CD4-positive, alpha-beta memory T cell (primary cell): Measurements from ENCODE around the gene HOXB4. TPM values are rescaled to one million over a fixed set of nuclear protein-coding genes. Genes with fewer than 3 reads are reported as not detected.

Experiments
- CTCF ChIA-PET: fragments of 350-600 bp; sonication (Branson Sonifier 250); formaldehyde crosslinking; loops from one replicate; lab custom pipeline; 2021; ENCODE audit warnings: inconsistent platforms; ENCODE audit not compliant: partially characterized antibody; lab: Charles Lee
- POLR2A ChIA-PET: fragments of 350-600 bp; sonication (Branson Sonifier 250); formaldehyde crosslinking; loops from one replicate; lab custom pipeline; 2021; ENCODE audit not compliant: partially characterized antibody; lab: Charles Lee
- DNase-seq, 5 donors: peaks; one replicate each; pipeline versions ENCODE4 v3.0.0 to v3.0.0-alpha.2; 2020 to 2022; ENCODE audit warnings: mixed read lengths in 1 of 5
- H3K27ac ChIP-seq: one replicate; pipeline ENCODE4 v1.7.0; 2013; ENCODE audit warnings: low read depth, low read length
- H3K27me3 ChIP-seq: 2 replicates; pipeline ENCODE4 v1.7.0; 2013; ENCODE audit warnings: mild to moderate bottlenecking, low read length, moderate library complexity; ENCODE audit not compliant: insufficient read depth
- H3K36me3 ChIP-seq: 2 replicates; pipeline ENCODE4 v1.7.0; 2013; ENCODE audit warnings: mild to moderate bottlenecking, low read length, moderate library complexity; ENCODE audit not compliant: insufficient read depth
- H3K4me1 ChIP-seq: 2 replicates; pipeline ENCODE4 v1.7.0; 2013; ENCODE audit warnings: mild to moderate bottlenecking, low read length, moderate library complexity; ENCODE audit not compliant: insufficient read depth
- H3K4me3 ChIP-seq, 2 donors: one replicate each; pipeline ENCODE4 v1.7.0; 2013; ENCODE audit warnings: low read length in 2 of 2, mild to moderate bottlenecking in 1 of 2
- H3K9me3 ChIP-seq, 2 donors: one replicate each; pipeline ENCODE4 v1.7.0; 2013; ENCODE audit warnings: low read length in 2 of 2, control low read depth in 1 of 2; ENCODE audit not compliant: control insufficient read depth in 1 of 2
- H3K27ac Mint-ChIP-seq, 7 donors: one replicate each; pipeline ENCODE4 v1.8.0; 2020 to 2021; ENCODE audit warnings: mixed read lengths in 7 of 7, mild to moderate bottlenecking in 6 of 7, inconsistent platforms in 3 of 7, moderate library complexity in 3 of 7
- H3K27me3 Mint-ChIP-seq, 2 donors: one replicate each; pipeline ENCODE4 v1.8.0; 2020 to 2021; ENCODE audit warnings: mixed read lengths in 2 of 2
- H3K36me3 Mint-ChIP-seq, 2 donors: one replicate each; pipeline ENCODE4 v1.8.0; 2020 to 2021; ENCODE audit warnings: mixed read lengths in 2 of 2, inconsistent platforms in 1 of 2, mild to moderate bottlenecking in 1 of 2
- H3K4me1 Mint-ChIP-seq, 4 donors: one replicate each; pipeline ENCODE4 v1.8.0; 2020 to 2021; ENCODE audit warnings: mixed read lengths in 4 of 4, mild to moderate bottlenecking in 1 of 4
- H3K4me3 Mint-ChIP-seq, 8 donors: one replicate each; pipeline ENCODE4 v1.8.0; 2020 to 2021; ENCODE audit warnings: mixed read lengths in 8 of 8, mild to moderate bottlenecking in 7 of 8, moderate library complexity in 6 of 8, inconsistent platforms in 3 of 8
- H3K9me3 Mint-ChIP-seq, 8 donors: one replicate each; pipeline ENCODE4 v1.8.0; 2020 to 2021; ENCODE audit warnings: mixed read lengths in 8 of 8, mild to moderate bottlenecking in 5 of 8, inconsistent platforms in 3 of 8, moderate library complexity in 1 of 8
- intact Hi-C: fragments of 100-400 bp; cut with micrococcal nuclease; formaldehyde crosslinking; loops from one replicate; pipeline ENCODE4 v1.15.1; 2023
- polyA plus RNA-seq, 2 donors: library from polyadenylated mRNA; unstranded; fragments of 300-500 nt; fragmentation: Illumina TruSeq; gene quantifications; one replicate each; pipeline ENCODE4 v1.2.3, GENCODE V29; 2021
- total RNA-seq, 2 experiments: library from RNA; stranded (reverse); gene quantifications; one replicate each; pipeline ENCODE4 v1.2.3, GENCODE V29; 2021

The HOXB4 gene
- total and polyA plus RNA-seq, 4 experiments from 2014 or later: 0.11 to 4.5 (median 1.6) TPM

DNA sequence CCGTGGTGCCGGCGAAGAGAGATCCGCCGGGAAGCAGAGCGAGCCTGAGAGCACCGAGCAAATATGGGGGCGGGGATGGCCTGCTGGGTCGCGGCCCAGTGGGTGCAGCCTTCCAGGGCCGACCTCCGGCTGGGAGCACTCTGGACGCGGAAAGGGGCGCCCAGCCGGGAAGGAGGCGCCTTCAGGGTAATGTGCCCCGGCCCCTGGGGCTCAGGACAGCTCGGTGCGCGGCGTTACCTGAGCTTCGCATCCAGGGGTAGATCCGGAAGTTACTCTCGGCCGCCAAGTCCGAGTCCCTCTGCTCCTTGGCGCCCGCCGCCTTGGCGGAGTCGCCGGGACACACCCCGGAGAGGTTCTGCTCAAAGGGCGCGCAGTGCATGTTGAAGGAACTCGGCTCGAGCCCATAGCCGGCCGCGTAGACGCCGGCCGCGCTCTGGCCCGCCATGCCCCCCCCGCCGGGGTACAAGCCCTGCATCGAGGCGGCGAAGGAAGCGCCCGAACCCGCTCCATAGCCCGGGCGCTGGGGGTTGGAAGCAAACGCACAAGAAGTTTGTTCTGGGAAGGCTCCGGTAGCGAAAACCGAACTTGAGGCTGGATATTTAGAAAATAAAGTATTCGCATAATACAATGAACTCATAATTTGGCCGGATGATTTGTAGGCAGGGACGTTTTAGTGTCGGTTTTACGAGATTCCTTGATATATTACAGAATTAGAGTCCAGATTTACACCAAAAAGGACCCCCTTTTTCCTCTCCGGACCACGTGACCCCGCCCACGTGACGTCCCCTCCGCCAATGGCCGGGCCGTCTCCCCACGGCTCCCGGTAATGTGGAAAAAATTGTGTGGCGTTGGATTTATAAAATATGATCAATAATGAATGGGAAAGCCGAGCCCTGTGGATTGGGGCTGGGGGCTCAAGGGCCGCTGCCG lies 32.4 kb upstream of the HOXB4 start, which contains the start of gene HOXB7:
Gene HOXB7, minus strand, starts transcription at position 736 of the 930 bp plus-strand sequence. Its CDS starts 99 bp downstream, at position 637.
- Mint-ChIP-seq H3K27me3 (peaks cover 35 to 65% of the 10 kb centered on the region in 2 donors), H3K4me3 (peak within 1 kb of the TSS; percentile 86 to 93 (median 90)), H3K27ac (peak within 1 kb of the TSS in 6 of 7 donors; percentile 13 to 93 (median 69)), H3K4me1 (peaks cover 23 to 49% (median 34%) of the 10 kb centered on the region in 4 donors), H3K36me3 (peaks cover 0 to 6% of the 10 kb centered on the region in 2 donors), H3K9me3 (peaks cover 0 to 4% (median 0%) of the 10 kb centered on the region in 8 donors)
- DNase-seq: peak in 2 of 5 donors; percentile 50 to 56
- Histone ChIP-seq H3K27me3 (peaks cover 47% of the 10 kb centered on the region), H3K4me3 (peak within 1 kb of the TSS; percentile 64 to 76), H3K27ac (no peak within 1 kb of the TSS), H3K9me3 (no peaks in the 10 kb centered on the region), H3K36me3 (no peaks in the 10 kb centered on the region), H3K4me1 (peaks cover 51% of the 10 kb centered on the region)
- POLR2A ChIA-PET: interaction anchor here (0.7 to 1.1 kb wide), 2 partner anchors 69 to 640 kb away, joined by 3 to 5 read pairs; partner anchors contain the start of gene CDK5RAP3
- CTCF ChIA-PET: interaction anchor here (1.0 to 2.6 kb wide), 5 partner anchors 10 to 583 kb away, joined by 3 to 9 read pairs (median 3); partner anchors contain the start of gene HOXB5
- intact Hi-C loops: loop anchor here (2.0 kb wide), 1 partner anchor 14 kb away; no protein-coding TSS in a partner anchor

DNA sequence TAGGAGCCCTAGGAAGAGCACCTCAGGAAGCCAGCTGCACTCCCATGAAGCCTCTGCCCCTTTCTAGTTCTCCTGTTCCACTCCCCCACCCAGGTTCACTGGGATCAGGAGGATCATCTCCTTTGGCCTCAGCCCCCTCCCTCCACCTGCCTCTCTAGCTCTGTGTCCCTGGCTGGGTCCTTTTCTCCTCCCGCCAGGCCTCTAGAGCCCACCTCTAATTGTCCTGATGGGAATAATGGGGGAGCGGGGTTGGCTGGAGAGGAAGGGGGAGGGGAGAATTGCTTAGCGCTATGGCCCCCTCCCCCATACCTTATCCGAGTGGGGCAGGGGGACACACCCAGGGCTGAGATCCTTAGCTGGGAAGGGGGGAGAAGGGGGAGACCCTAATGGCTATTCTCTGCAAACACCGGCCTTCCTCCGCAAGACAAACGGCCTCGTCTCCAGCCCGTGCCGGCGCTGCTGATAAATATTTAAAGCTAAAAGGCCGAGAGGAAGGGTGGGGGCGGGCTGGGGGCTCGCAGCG lies 31.7 kb upstream of the HOXB4 start:
- Histone ChIP-seq H3K9me3 (no peaks in the 10 kb centered on the region), H3K4me1 (peaks cover 49% of the 10 kb centered on the region), H3K27me3 (peaks cover 47% of the 10 kb centered on the region), H3K36me3 (no peaks in the 10 kb centered on the region), H3K27ac (no peak overlapping the region), H3K4me3 (peak overlapping the region; percentile 64 to 76)
- peak overlapping the region; percentile 51 to 93 (median 88) for H3K4me3 Mint-ChIP-seq
- peaks cover 35 to 62% of the 10 kb centered on the region in 2 donors for H3K27me3 Mint-ChIP-seq
- ChIA-PET CTCF (interaction anchor here (1.0 to 2.6 kb wide), 6 partner anchors 9 to 583 kb away, joined by 3 to 9 read pairs (median 3); partner anchors contain the start of gene HOXB5), POLR2A (interaction anchor here (0.7 to 1.1 kb wide), 3 partner anchors 9 to 639 kb away, joined by 3 to 5 read pairs (median 3); partner anchors contain the start of gene CDK5RAP3)
- intact Hi-C loops: loop anchor here (2.0 kb wide), 1 partner anchor 15 kb away; no protein-coding TSS in a partner anchor
- no peak for DNase-seq
- peaks cover 0 to 4% (median 0%) of the 10 kb centered on the region in 8 donors for H3K9me3 Mint-ChIP-seq
- peak overlapping the region in 1 of 7 donors; percentile 5 for H3K27ac Mint-ChIP-seq
- H3K36me3 Mint-ChIP-seq: peaks cover 0 to 6% of the 10 kb centered on the region in 2 donors
- H3K4me1 Mint-ChIP-seq: peaks cover 22 to 44% (median 32%) of the 10 kb centered on the region in 4 donors

DNA sequence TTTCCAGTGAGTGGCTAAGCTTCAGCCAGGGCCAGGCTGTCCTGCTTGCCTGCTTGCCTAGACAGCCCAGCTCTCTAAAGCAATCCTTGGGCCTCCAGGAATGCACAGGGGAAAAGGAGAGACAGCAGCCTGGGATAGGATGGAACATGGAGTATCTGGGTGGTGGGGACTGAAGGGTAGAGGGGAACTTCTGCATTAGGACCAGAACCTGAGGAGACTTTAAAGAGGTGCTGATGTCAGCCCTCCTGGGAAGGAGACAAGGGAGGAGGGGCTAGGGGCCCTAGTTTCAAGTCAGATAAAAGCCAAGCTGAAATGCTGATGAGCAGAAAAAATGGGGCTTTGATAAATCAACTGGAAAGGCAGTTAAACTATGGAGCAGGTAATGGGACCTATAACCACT lies 30.9 kb upstream of the HOXB4 start:
- no peak overlapping the region for H3K4me3 ChIP-seq
- Mint-ChIP-seq H3K36me3 (peaks cover 0 to 6% of the 10 kb centered on the region in 2 donors), H3K27ac (peak overlapping the region in 1 of 7 donors; percentile 5), H3K4me3 (peak overlapping the region in 4 of 8 donors; percentile 7 to 76 (median 23)), H3K4me1 (peaks cover 21 to 43% (median 31%) of the 10 kb centered on the region in 4 donors), H3K27me3 (peaks cover 38 to 65% of the 10 kb centered on the region in 2 donors), H3K9me3 (peaks cover 0 to 4% (median 0%) of the 10 kb centered on the region in 8 donors)
- H3K27ac ChIP-seq: no peak overlapping the region
- ChIA-PET CTCF (interaction anchor here (1.0 to 2.6 kb wide), 5 partner anchors 8 to 582 kb away, joined by 3 to 9 read pairs (median 3); partner anchors contain the start of gene HOXB5), POLR2A (interaction anchor here (1.0 kb wide), 2 partner anchors 8 to 9 kb away, joined by 3 to 4 read pairs; no protein-coding TSS in a partner anchor)
- no peaks in the 10 kb centered on the region for H3K36me3 ChIP-seq
- no peak for DNase-seq
- H3K27me3 ChIP-seq: peaks cover 50% of the 10 kb centered on the region
- intact Hi-C loops: no loop called here
- no peaks in the 10 kb centered on the region for H3K9me3 ChIP-seq
- H3K4me1 ChIP-seq: peaks cover 49% of the 10 kb centered on the region

DNA sequence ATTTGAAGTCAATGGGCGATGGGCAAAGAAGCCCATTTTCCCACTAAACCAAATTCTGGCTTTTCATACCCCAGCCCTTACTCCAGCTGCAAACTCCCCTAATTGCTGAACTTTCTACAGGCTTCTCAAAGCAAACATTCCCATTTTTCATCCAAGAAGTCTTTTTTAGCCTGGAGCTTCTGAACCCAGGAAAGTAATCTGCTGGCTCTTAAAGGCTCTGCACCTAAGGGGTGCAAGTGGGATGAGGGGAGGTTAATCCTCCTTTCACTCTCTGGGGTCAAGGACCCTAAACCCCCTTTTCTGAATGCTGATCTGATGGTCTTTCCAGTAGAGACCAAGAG lies 30.3 kb upstream of the HOXB4 start:
- no peak overlapping the region for H3K27ac ChIP-seq
- no peak overlapping the region for H3K4me3 ChIP-seq
- no peak for DNase-seq
- peaks cover 46% of the 10 kb centered on the region for H3K4me1 ChIP-seq
- peaks cover 50% of the 10 kb centered on the region for H3K27me3 ChIP-seq
- no peaks in the 10 kb centered on the region for H3K9me3 ChIP-seq
- peaks cover 37 to 64% of the 10 kb centered on the region in 2 donors for H3K27me3 Mint-ChIP-seq
- ChIA-PET POLR2A (interaction anchor here (1.0 kb wide), 2 partner anchors 9 to 501 kb away, joined by 3 to 4 read pairs; partner anchors contain the start of gene SNX11), CTCF (interaction anchor here (2.4 to 2.6 kb wide), 2 partner anchors 8 to 16 kb away, joined by 7 to 9 read pairs; partner anchors contain the start of gene HOXB5)
- no peaks in the 10 kb centered on the region for H3K36me3 ChIP-seq
- no peak overlapping the region for H3K27ac Mint-ChIP-seq
- H3K4me3 Mint-ChIP-seq: peak overlapping the region in 1 of 8 donors; percentile 31
- no peaks in the 10 kb centered on the region for H3K9me3 Mint-ChIP-seq
- peaks cover 17 to 43% (median 29%) of the 10 kb centered on the region in 4 donors for H3K4me1 Mint-ChIP-seq
- peaks cover 0 to 6% of the 10 kb centered on the region in 2 donors for H3K36me3 Mint-ChIP-seq
- intact Hi-C loops: no loop called here

DNA sequence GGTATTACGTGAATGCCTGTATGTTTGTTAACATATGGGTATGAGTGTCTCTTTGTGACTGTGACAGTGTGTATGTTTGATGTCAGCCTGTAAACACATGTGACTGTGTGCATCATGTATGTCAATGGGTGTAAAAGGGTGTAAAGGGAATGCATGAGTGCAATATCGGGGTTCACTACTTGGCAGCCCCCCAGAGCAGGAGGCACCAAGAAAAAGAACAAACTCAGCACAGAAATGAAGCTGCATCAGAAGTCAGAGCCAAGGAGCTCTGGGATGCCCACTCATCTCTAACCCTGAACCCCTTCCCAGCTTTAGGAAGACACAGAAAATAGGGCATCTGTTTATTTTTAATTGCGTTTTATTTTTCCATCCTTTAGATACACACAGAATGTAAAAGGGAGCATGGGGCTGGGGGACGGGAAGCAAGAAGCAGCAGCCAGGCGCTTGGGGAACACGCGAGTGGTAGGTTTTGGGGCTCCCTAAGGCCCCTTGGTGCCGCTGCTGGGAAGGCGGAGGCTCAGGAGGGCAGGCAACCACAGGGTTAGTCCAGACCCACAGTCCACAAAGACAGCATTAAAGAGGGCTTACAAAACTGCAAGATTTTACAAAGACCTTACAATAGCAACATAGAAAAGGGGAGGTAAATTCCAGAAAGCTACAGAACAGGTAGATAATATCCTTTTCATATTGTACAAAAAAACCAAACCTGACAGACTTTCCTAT lies 28.9 kb upstream of the HOXB4 start:
- Histone ChIP-seq H3K4me3 (no peak overlapping the region), H3K27me3 (peaks cover 58% of the 10 kb centered on the region)
- peaks cover 0 to 6% of the 10 kb centered on the region in 2 donors for H3K36me3 Mint-ChIP-seq

More for the DNA sequence above, 28.9 kb upstream of the HOXB4 start:
- no peak overlapping the region for H3K27ac ChIP-seq
- Mint-ChIP-seq H3K27me3 (peaks cover 43 to 67% of the 10 kb centered on the region in 2 donors), H3K27ac (no peak overlapping the region), H3K9me3 (no peaks in the 10 kb centered on the region), H3K4me1 (peaks cover 9 to 40% (median 24%) of the 10 kb centered on the region in 4 donors), H3K4me3 (peak overlapping the region in 1 of 8 donors; percentile 9)
- CTCF ChIA-PET: interaction anchor here (1.1 kb wide), 2 partner anchors 14 to 29 kb away, joined by 3 read pairs; no protein-coding TSS in a partner anchor
- POLR2A ChIA-PET: interaction anchor here (1.0 kb wide), 1 partner anchor 66 kb away, joined by 3 read pairs; no protein-coding TSS in a partner anchor
- H3K4me1 ChIP-seq: peaks cover 48% of the 10 kb centered on the region
- intact Hi-C loops: no loop called here
- no peaks in the 10 kb centered on the region for H3K36me3 ChIP-seq
- H3K9me3 ChIP-seq: no peaks in the 10 kb centered on the region
- DNase-seq: no peak
